Measurements from ENCODE around the gene ZNHIT6.

DNA sequence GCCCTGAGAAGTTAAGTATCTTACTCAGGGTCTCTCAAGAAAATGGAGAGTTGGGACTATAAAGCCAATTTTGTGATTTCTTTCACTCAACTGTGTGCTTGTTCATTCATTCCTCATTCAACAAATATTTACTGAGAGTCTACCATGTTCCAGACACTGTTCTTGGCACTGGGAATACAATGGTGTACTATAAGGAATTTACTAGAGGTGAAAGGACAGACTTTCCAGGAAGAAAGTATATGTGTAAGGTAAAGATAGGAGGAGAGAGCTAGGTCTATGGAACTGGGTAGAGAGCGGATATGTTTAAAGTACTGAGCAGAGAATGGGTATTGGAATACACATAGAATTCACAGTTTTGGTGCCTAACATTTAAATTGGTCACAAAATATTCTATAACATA, 42.3 kb downstream of the ZNHIT6 start:
- TF ChIP-seq, protein P1, sequence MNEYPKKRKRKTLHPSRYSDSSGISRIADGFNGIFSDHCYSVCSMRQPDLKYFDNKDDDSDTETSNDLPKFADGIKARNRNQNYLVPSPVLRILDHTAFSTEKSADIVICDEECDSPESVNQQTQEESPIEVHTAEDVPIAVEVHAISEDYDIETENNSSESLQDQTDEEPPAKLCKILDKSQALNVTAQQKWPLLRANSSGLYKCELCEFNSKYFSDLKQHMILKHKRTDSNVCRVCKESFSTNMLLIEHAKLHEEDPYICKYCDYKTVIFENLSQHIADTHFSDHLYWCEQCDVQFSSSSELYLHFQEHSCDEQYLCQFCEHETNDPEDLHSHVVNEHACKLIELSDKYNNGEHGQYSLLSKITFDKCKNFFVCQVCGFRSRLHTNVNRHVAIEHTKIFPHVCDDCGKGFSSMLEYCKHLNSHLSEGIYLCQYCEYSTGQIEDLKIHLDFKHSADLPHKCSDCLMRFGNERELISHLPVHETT (tag by site-specific recombination; IDR thresholded peaks at IDR 0.05) = no peak
- TF ChIP-seq ZNF664 (tag by site-specific recombination; IDR thresholded peaks at IDR 0.05) (no peak), ATF2 (tag by site-specific recombination; IDR thresholded peaks at IDR 0.05; ENCODE audit: low read depth) (no peak), ZNF121 (tag by site-specific recombination; IDR thresholded peaks at IDR 0.05) (no peak), ZNF791 (tag by site-specific recombination; IDR thresholded peaks at IDR 0.05) (no peak), ZNF221 (tag by site-specific recombination; IDR thresholded peaks at IDR 0.05; ENCODE audit: borderline replicate concordance) (no peak), ZNF510 (tag by site-specific recombination; IDR thresholded peaks at IDR 0.05; ENCODE audit: insufficient replicate concordance) (no peak), SP2 (tag by site-specific recombination; IDR thresholded peaks at IDR 0.05) (no peak), ZNF114 (tag by site-specific recombination; IDR thresholded peaks at IDR 0.05) (no peak), KLF1 (tag by site-specific recombination; IDR thresholded peaks at IDR 0.05) (no peak), ZNF248 (tag by site-specific recombination; IDR thresholded peaks at IDR 0.05) (no peak), RBAK (tag by site-specific recombination; IDR thresholded peaks at IDR 0.05) (no peak), PBX3 (CRISPR knock-in tag; IDR thresholded peaks at IDR 0.05) (no peak)
- TF ChIP-seq, protein P2, sequence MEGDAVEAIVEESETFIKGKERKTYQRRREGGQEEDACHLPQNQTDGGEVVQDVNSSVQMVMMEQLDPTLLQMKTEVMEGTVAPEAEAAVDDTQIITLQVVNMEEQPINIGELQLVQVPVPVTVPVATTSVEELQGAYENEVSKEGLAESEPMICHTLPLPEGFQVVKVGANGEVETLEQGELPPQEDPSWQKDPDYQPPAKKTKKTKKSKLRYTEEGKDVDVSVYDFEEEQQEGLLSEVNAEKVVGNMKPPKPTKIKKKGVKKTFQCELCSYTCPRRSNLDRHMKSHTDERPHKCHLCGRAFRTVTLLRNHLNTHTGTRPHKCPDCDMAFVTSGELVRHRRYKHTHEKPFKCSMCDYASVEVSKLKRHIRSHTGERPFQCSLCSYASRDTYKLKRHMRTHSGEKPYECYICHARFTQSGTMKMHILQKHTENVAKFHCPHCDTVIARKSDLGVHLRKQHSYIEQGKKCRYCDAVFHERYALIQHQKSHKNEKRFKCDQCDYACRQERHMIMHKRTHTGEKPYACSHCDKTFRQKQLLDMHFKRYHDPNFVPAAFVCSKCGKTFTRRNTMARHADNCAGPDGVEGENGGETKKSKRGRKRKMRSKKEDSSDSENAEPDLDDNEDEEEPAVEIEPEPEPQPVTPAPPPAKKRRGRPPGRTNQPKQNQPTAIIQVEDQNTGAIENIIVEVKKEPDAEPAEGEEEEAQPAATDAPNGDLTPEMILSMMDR (tag by site-specific recombination; IDR thresholded peaks at IDR 0.05) = no peak
